OCI-LY7 (cell line): ENCODE measurements around the gene DMD. TPM values are rescaled to one million over a fixed set of nuclear protein-coding genes. Genes with fewer than 3 reads are reported as not detected.

Source experiments
- BruUV-seq: library from RNA; stranded (reverse); fragments of 400-500 nt; replicated peaks from 2 replicates; lab custom pipeline; 2021; lab: Mats Ljungman, UMichigan
- CTCF ChIA-PET: fragments of 300-600 bp; sonication (Branson Sonifier 250); formaldehyde crosslinking; loops from one replicate; lab custom pipeline; 2022; ENCODE audit warnings: antibody characterized with exemption; ENCODE audit not compliant: unreplicated experiment; lab: Charles Lee
- POLR2A ChIA-PET: fragments of 300-600 bp; sonication (Branson Sonifier 250); formaldehyde crosslinking; loops from one replicate; lab custom pipeline; 2022; ENCODE audit warnings: antibody characterized with exemption; lab: Charles Lee
- DNase-seq: peaks from one replicate; pipeline ENCODE4 v3.0.0-alpha.2; 2015; ENCODE audit warnings: low spot score
- H2AFZ ChIP-seq: fragments of 200-600 bp; sonication (generic), shearing (Covaris generic); 2 replicates; pipeline ENCODE4 v1.6.1; 2014; ENCODE audit warnings: mild to moderate bottlenecking, antibody characterized with exemption, low read length, moderate library complexity
- H3K27ac ChIP-seq: fragments of 200-600 bp; sonication (generic); 2 replicates; pipeline ENCODE4 v1.5.1; 2014; ENCODE audit warnings: mixed run types, low read depth, mild to moderate bottlenecking, moderate library complexity, low read length, inconsistent platforms; ENCODE audit not compliant: poor library complexity, severe bottlenecking
- H3K36me3 ChIP-seq: fragments of 200-600 bp; sonication (generic); 2 replicates; pipeline ENCODE4 v1.6.1; 2014; ENCODE audit warnings: mild to moderate bottlenecking, antibody characterized with exemption, low read length, moderate library complexity, mixed read lengths; ENCODE audit not compliant: insufficient read depth
- H3K4me1 ChIP-seq: fragments of 200-600 bp; sonication (generic); 2 replicates; pipeline ENCODE4 v1.5.1; 2014; ENCODE audit warnings: mild to moderate bottlenecking, low read length; ENCODE audit not compliant: insufficient read depth, poor library complexity, severe bottlenecking
- H3K4me2 ChIP-seq: fragments of 200-600 bp; sonication (generic); 2 replicates; pipeline ENCODE4 v1.6.1; 2014; ENCODE audit warnings: mild to moderate bottlenecking, low read length
- H3K4me3 ChIP-seq: fragments of 200-600 bp; sonication (generic); 2 replicates; pipeline ENCODE4 v1.5.1; 2014; ENCODE audit warnings: mild to moderate bottlenecking, low read depth, low read length; ENCODE audit not compliant: poor library complexity, severe bottlenecking
- H3K79me2 ChIP-seq: fragments of 200-600 bp; sonication (generic); 2 replicates; pipeline ENCODE4 v1.6.1; 2016; ENCODE audit warnings: low read depth, mild to moderate bottlenecking, low read length, moderate library complexity, mixed read lengths; ENCODE audit not compliant: insufficient read depth
- H3K9me2 ChIP-seq: fragments of 200-600 bp; sonication (generic); 2 replicates; pipeline ENCODE4 v1.6.1; 2016; ENCODE audit warnings: mild to moderate bottlenecking, low read length, mixed read lengths; ENCODE audit not compliant: insufficient read depth
- H3K9me3 ChIP-seq: fragments of 200-600 bp; sonication (generic); 2 replicates; pipeline ENCODE4 v1.6.1; 2014; ENCODE audit warnings: mild to moderate bottlenecking, mixed run types, low read length, mixed read lengths
- H4K20me1 ChIP-seq: fragments of 200-600 bp; sonication (generic); 2 replicates; pipeline ENCODE4 v1.6.1; 2014; ENCODE audit warnings: mild to moderate bottlenecking, antibody characterized with exemption, low read length, moderate library complexity, mixed read lengths; ENCODE audit not compliant: insufficient read depth
- EZH2phosphoT487 ChIP-seq: fragments of 200-600 bp; sonication (generic); IDR thresholded peaks from 2 replicates; pipeline ENCODE4 v1.6.1; 2018; ENCODE audit warnings: low read depth, borderline replicate concordance, mild to moderate bottlenecking, mixed run types, antibody characterized with exemption, low read length, moderate library complexity, mixed read lengths
- intact Hi-C: fragments of 100-400 bp; cut with micrococcal nuclease; formaldehyde crosslinking; loops from one replicate; pipeline ENCODE4 v1.10.0; 2022; ENCODE audit not compliant: unreplicated experiment
- total RNA-seq, 2 experiments: library from RNA; depleted of rRNA in 1 of 2; stranded (reverse); fragments of >200 nt in 1 of 2; shearing (Covaris generic) in 1 of 2; gene quantifications; 2 replicates each; pipeline ENCODE4 v1.2.3, GENCODE V29; 2014 to 2022
- TF ChIP-seq, protein P1 (sequence below): fragments of 200-600 bp; sonication (generic); conservative IDR thresholded peaks from 2 replicates; pipeline ENCODE4 v1.5.1; 2014; ENCODE audit warnings: mild to moderate bottlenecking, antibody characterized with exemption, low read length, moderate library complexity, mixed read lengths

Gene DMD
- total RNA-seq, 2 experiments from 2014 or later, result 20.5 to 61.4 TPM

- H3K9me3 ChIP-seq, result no peaks in the 10 kb centered on the region
- H3K79me2 ChIP-seq, result no peaks in the 10 kb centered on the region
- no peaks in the 10 kb centered on the region for H4K20me1 ChIP-seq
- CTCF ChIA-PET, result no interaction called here
- H3K4me2 ChIP-seq, result no peak overlapping the region
- H3K36me3 ChIP-seq, result no peaks in the 10 kb centered on the region
- no TSS peak for BruUV-seq
- no peak overlapping the region for H3K4me3 ChIP-seq
- H3K27ac ChIP-seq, result no peak overlapping the region
- no peak for DNase-seq
- no peaks in the 10 kb centered on the region for H3K4me1 ChIP-seq
- POLR2A ChIA-PET, result interaction anchor here (0.5 kb wide), 1 partner anchor 11 kb away, joined by 5 read pairs; no protein-coding TSS in a partner anchor
- TF ChIP-seq, protein P1, sequence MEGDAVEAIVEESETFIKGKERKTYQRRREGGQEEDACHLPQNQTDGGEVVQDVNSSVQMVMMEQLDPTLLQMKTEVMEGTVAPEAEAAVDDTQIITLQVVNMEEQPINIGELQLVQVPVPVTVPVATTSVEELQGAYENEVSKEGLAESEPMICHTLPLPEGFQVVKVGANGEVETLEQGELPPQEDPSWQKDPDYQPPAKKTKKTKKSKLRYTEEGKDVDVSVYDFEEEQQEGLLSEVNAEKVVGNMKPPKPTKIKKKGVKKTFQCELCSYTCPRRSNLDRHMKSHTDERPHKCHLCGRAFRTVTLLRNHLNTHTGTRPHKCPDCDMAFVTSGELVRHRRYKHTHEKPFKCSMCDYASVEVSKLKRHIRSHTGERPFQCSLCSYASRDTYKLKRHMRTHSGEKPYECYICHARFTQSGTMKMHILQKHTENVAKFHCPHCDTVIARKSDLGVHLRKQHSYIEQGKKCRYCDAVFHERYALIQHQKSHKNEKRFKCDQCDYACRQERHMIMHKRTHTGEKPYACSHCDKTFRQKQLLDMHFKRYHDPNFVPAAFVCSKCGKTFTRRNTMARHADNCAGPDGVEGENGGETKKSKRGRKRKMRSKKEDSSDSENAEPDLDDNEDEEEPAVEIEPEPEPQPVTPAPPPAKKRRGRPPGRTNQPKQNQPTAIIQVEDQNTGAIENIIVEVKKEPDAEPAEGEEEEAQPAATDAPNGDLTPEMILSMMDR, result no peak
- no peak for TF ChIP-seq EZH2phosphoT487
- H3K9me2 ChIP-seq, result no peaks in the 10 kb centered on the region
- intact Hi-C loops, result no loop called here
- no peak overlapping the region for H2AFZ ChIP-seq
Observed at GRCh38 chrX:32176510-32176909, 1034.8 kb downstream of the DMD start.

- ChIA-PET CTCF (no interaction called here), POLR2A (interaction anchor here (1.1 kb wide), 1 partner anchor 17 kb away, joined by 3 read pairs; no protein-coding TSS in a partner anchor)
- DNase-seq, result no peak
- Histone ChIP-seq H3K79me2 (no peaks in the 10 kb centered on the region), H2AFZ (no peak overlapping the region), H3K4me3 (no peak overlapping the region), H3K27ac (no peak overlapping the region), H3K9me2 (no peaks in the 10 kb centered on the region), H3K4me2 (no peak overlapping the region), H3K9me3 (no peaks in the 10 kb centered on the region), H4K20me1 (no peaks in the 10 kb centered on the region), H3K36me3 (no peaks in the 10 kb centered on the region), H3K4me1 (no peaks in the 10 kb centered on the region)
- TF ChIP-seq, protein P1, result no peak
- no peak for TF ChIP-seq EZH2phosphoT487
- no TSS peak for BruUV-seq
- intact Hi-C loops, result no loop called here
Observed at GRCh38 chrX:32170481-32170880, 1040.9 kb downstream of the DMD start.

DNA sequence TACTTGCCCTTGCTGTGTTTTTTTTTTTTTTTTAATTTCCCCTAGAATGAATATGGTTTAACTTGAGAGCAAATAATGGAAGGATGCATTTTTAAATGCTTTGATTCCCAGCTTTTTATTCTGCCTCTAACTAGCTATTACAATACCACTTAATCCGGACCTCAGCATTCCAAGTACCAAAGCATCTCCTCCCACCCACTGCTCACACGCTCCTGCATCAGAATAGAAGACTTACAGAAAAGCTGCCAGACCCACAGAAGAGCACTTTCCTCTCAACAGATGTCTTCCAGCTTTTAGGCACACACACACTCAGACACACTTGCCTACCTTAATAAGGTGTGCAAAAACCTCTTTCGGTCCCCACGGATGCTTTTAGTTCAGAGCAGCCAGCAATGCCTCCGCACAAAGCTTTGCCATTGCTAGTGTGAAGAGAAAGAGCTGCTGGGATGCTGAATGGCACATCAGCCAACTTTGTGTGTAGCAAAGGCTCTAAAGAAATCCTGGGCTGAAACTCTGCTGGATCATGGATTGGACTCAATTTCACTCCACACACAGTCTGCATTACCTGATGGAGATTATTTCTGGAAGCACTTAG, 1056.2 kb downstream of the DMD start:
- no TSS peak for BruUV-seq
- no peaks in the 10 kb centered on the region for H3K79me2 ChIP-seq
- no peak for TF ChIP-seq EZH2phosphoT487
- TF ChIP-seq, protein P1, result no peak
- no peak overlapping the region for H3K4me2 ChIP-seq
- no peaks in the 10 kb centered on the region for H4K20me1 ChIP-seq
- no peaks in the 10 kb centered on the region for H3K36me3 ChIP-seq
- no peak overlapping the region for H2AFZ ChIP-seq
- no peaks in the 10 kb centered on the region for H3K9me2 ChIP-seq
- intact Hi-C loops, result no loop called here
- H3K27ac ChIP-seq, result no peak overlapping the region
- no peak overlapping the region for H3K4me3 ChIP-seq
- H3K4me1 ChIP-seq, result no peaks in the 10 kb centered on the region
- H3K9me3 ChIP-seq, result no peaks in the 10 kb centered on the region
- DNase-seq, result no peak
- CTCF ChIA-PET, result no interaction called here
- POLR2A ChIA-PET, result interaction anchor here (0.6 to 0.7 kb wide), 2 partner anchors 19 to 636 kb away, joined by 3 to 4 read pairs; no protein-coding TSS in a partner anchor
